WI38 (cell line): Measurements from ENCODE around the gene F11.

Experiments used
- H3K4me3 ChIP-seq: 2 replicates; pipeline ENCODE4 v1.5.1; 2011; ENCODE audit warnings: low read depth, mild to moderate bottlenecking, control low read depth, low read length
- CTCF ChIP-seq: IDR thresholded peaks from 2 replicates; pipeline ENCODE4 v1.5.1; 2012; ENCODE audit warnings: low read depth, mild to moderate bottlenecking, control low read depth, low read length

The F11 gene

GRCh38 chr4:186265683-186266652 lies at the start of gene F11:
Gene F11, plus strand, starts transcription at chr4:186266189. Its CDS starts 948 bp downstream, at chr4:186267137.
- TF ChIP-seq CTCF = no peak
- H3K4me3 ChIP-seq = no peak within 1 kb of the TSS

GRCh38 chr4:186216465-186217024 lies 49.4 kb upstream of the F11 start:
- no peak overlapping the region for H3K4me3 ChIP-seq
- no peak for TF ChIP-seq CTCF

GRCh38 chr4:186217733-186218293 lies 48.2 kb upstream of the F11 start:
- H3K4me3 ChIP-seq = no peak overlapping the region
- TF ChIP-seq CTCF = no peak

GRCh38 chr4:186221624-186222023 lies 44.4 kb upstream of the F11 start:
- no peak overlapping the region for H3K4me3 ChIP-seq
- TF ChIP-seq CTCF = no peak

- TF ChIP-seq CTCF = no peak
- no peak overlapping the region for H3K4me3 ChIP-seq
Observed at GRCh38 chr4:186225848-186226247, 40.1 kb upstream of the F11 start.

GRCh38 chr4:186226521-186227189 lies 39.3 kb upstream of the F11 start:
- no peak overlapping the region for H3K4me3 ChIP-seq
- no peak for TF ChIP-seq CTCF
